RWPE2 (cell line): ENCODE measurements around the gene HTR6.

Experiments
- ATAC-seq: fragments of 200-7000 bp; cut with Tn5 transposase; 3 replicates; pipeline ENCODE4 v1.9.1; 2021; ENCODE audit warnings: low read depth
- DNase-seq: peaks from one replicate; pipeline ENCODE4 v3.0.0-alpha.2; 2020; ENCODE audit warnings: low spot score
- H3K27ac ChIP-seq: fragments of 450-650 bp; 2 replicates; pipeline ENCODE4 v1.5.1; 2017; ENCODE audit warnings: mild to moderate bottlenecking; ENCODE audit not compliant: poor library complexity, severe bottlenecking
- H3K27me3 ChIP-seq: fragments of 250-450 bp; sonication (Bioruptor Pico); 2 replicates; pipeline ENCODE4 v1.5.1; 2021; ENCODE audit warnings: mild to moderate bottlenecking, moderate library complexity; ENCODE audit not compliant: insufficient read depth, poor library complexity, severe bottlenecking
- H3K36me3 ChIP-seq: fragments of 250-450 bp; sonication (Bioruptor Pico); 2 replicates; pipeline ENCODE4 v1.5.1; 2020; ENCODE audit warnings: low read depth, mild to moderate bottlenecking, moderate library complexity
- H3K4me1 ChIP-seq: fragments of 250-450 bp; sonication (Bioruptor Pico); 2 replicates; pipeline ENCODE4 v1.5.1; 2021; ENCODE audit warnings: mild to moderate bottlenecking, moderate library complexity; ENCODE audit not compliant: insufficient read depth, poor library complexity, severe bottlenecking
- H3K4me3 ChIP-seq: fragments of 250-450 bp; sonication (Bioruptor Pico); 2 replicates; pipeline ENCODE4 v1.5.1; 2021; ENCODE audit warnings: mild to moderate bottlenecking, moderate library complexity; ENCODE audit not compliant: severe bottlenecking
- H3K9me3 ChIP-seq: fragments of 250-450 bp; sonication (Bioruptor Pico); 2 replicates; pipeline ENCODE4 v1.5.1; 2021; ENCODE audit warnings: mild to moderate bottlenecking, moderate library complexity; ENCODE audit not compliant: severe bottlenecking
- CTCF ChIP-seq: fragments of 450-650 bp; IDR thresholded peaks from one replicate; pipeline ENCODE4 v1.5.1; 2017; ENCODE audit warnings: mild to moderate bottlenecking, moderate library complexity; ENCODE audit not compliant: poor library complexity, severe bottlenecking

Gene HTR6

GRCh38 chr1:19643602-19644394, 20.9 kb upstream of the HTR6 start, which contains the start of gene NBL1:
Gene NBL1 (plus strand): TSS chr1:19644311. CDS start chr1:19655031, 10,720 bp downstream.
- H3K4me3 ChIP-seq, result peak within 1 kb of the TSS; percentile 98
- ATAC-seq, result peak; percentile 36
- H3K27me3 ChIP-seq, result no peaks in the 10 kb centered on the region
- no peak for DNase-seq
- H3K4me1 ChIP-seq, result peaks cover 37% of the 10 kb centered on the region
- no peak for TF ChIP-seq CTCF
- no peaks in the 10 kb centered on the region for H3K9me3 ChIP-seq
- peak within 1 kb of the TSS; percentile 66 for H3K27ac ChIP-seq
- no peaks in the 10 kb centered on the region for H3K36me3 ChIP-seq

GRCh38 chr1:19644395-19644680, 20.3 kb upstream of the HTR6 start:
- Histone ChIP-seq H3K4me1 (peaks cover 37% of the 10 kb centered on the region), H3K27me3 (no peaks in the 10 kb centered on the region), H3K4me3 (peak overlapping the region; percentile 98), H3K9me3 (no peaks in the 10 kb centered on the region), H3K27ac (peak overlapping the region; percentile 66), H3K36me3 (no peaks in the 10 kb centered on the region)
- no peak for ATAC-seq
- no peak for DNase-seq
- no peak for TF ChIP-seq CTCF

- Histone ChIP-seq H3K9me3 (no peaks in the 10 kb centered on the region), H3K4me1 (peaks cover 33% of the 10 kb centered on the region), H3K36me3 (no peaks in the 10 kb centered on the region), H3K4me3 (peak overlapping the region; percentile 98), H3K27ac (peak overlapping the region; percentile 66), H3K27me3 (no peaks in the 10 kb centered on the region)
- DNase-seq (no peak), ATAC-seq (peak; percentile 4; the same call in 2 of the 3 replicates)
- TF ChIP-seq CTCF, result no peak
Observed at GRCh38 chr1:19644681-19645410, 19.8 kb upstream of the HTR6 start.

GRCh38 chr1:19645411-19646251, 19.0 kb upstream of the HTR6 start:
- Histone ChIP-seq H3K27me3 (no peaks in the 10 kb centered on the region), H3K4me1 (peaks cover 25% of the 10 kb centered on the region), H3K4me3 (peak overlapping the region; percentile 98), H3K27ac (peak overlapping the region; percentile 66), H3K9me3 (no peaks in the 10 kb centered on the region), H3K36me3 (no peaks in the 10 kb centered on the region)
- DNase-seq (no peak), ATAC-seq (no peak; the same call in 2 of the 3 replicates)
- no peak for TF ChIP-seq CTCF
